Transverse colon (tissue), 4 donors: Measurements from ENCODE around the gene RABGAP1L.

Experiments used
- CTCF ChIP-seq, 5 experiments: fragments of 200-600 bp in 3 of 5; fragments of 450-650 bp in 2 of 5; sonication (generic) in 3 of 5; IDR thresholded peaks; 1 replicate in 2 of 5; 2 replicates in 3 of 5; pipeline ENCODE4 v1.5.1; 2016 to 2017; ENCODE audit warnings: antibody characterized with exemption in 5 of 5, inconsistent platforms in 3 of 5, mild to moderate bottlenecking in 2 of 5, moderate library complexity in 1 of 5
- POLR2AphosphoS5 ChIP-seq, 3 donors: sonication (generic); formaldehyde crosslinking; IDR thresholded peaks; one replicate each; pipeline ENCODE4 v1.6.1; 2016; ENCODE audit warnings: antibody characterized with exemption in 3 of 3

- TF ChIP-seq POLR2AphosphoS5 (IDR thresholded peaks at IDR 0.05) (no peak), CTCF (IDR thresholded peaks at IDR 0.05) (no peak)
Observed at GRCh38 chr1:174428033-174428432, 268.7 kb downstream of the RABGAP1L start.
